GM19324 (cell line): ENCODE data around the gene IFNA21.
"Not testable (repeated sequence)": the region's sequence is repeated elsewhere in the genome, so short reads cannot be mapped to it uniquely, and the experiment has no call there.

Source experiments
- ATAC-seq: cut with Tn5 transposase; IDR thresholded peaks from one replicate; pipeline ENCODE4 v1.9.1; 2021; ENCODE audit warnings: mild to moderate bottlenecking, moderate library complexity; ENCODE audit not compliant: unreplicated experiment, low FRiP score

Gene IFNA21

DNA sequence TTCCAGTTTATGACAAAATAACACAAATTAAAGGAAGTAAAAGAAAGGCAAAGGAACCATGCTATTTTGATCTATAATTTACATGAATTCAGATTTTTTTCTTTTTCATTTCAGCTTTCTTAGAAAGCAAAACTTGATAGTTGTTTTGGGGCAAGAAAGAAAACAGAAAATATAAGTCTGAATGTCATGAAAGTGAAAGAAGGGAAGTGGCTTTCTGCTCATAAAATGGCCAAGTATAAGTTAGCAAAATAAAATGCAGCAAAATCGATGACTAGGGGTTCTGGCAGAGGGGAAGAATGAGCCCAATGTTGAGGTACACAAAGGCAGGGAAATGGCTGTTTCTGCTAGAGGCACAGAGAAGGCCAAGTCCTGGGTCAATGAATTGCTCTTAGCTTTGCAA, 21.9 kb downstream of the IFNA21 start:
- peak; percentile 73 for ATAC-seq

GRCh38 chr9:21141427-21141882, 25.0 kb downstream of the IFNA21 start, which contains the start of gene IFNW1:
IFNW1 (minus strand) TSS chr9:21141832; CDS start chr9:21141570, 262 bp downstream.
- no peak for ATAC-seq

DNA sequence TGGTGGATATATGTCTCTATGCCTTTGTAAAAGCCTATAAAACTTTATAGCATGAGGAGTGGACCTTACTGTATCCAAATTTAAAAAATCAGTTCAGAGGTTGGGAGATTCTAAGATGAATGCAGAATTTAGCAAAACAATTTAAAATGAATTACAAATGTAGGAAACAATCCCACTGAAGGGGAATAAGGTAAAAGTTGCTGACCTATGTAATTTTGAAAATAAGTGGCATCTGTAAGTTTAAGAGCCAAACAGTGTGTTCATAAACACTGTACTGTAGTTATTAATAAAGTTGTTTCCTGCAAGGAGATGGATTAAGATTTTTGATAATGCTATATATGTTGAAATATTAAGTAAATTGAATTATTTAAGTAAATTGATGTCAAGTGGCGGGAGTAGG, 29.4 kb downstream of the IFNA21 start:
- no peak for ATAC-seq

- ATAC-seq = no peak
Measured at GRCh38 chr9:21135736-21136135, 30.7 kb downstream of the IFNA21 start.

DNA sequence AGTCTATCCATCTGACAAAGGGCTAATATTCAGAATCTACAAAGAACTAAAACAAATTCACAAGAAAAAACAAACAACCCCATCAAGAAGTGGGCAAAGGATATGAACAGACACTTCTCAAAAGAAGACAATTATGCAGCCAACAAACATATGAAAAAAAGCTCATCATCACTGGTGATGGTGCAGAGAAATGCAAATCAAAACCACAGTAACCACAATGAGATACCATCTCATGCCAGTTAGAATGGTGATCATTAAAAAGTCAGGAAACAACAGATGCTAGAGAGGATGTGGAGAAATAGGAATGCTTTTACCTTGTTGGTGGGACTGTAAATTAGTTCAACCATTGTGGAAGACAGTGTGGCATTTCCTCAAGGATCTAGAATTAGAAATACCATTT, 38.3 kb downstream of the IFNA21 start:
- not testable (repeated sequence) for ATAC-seq

DNA sequence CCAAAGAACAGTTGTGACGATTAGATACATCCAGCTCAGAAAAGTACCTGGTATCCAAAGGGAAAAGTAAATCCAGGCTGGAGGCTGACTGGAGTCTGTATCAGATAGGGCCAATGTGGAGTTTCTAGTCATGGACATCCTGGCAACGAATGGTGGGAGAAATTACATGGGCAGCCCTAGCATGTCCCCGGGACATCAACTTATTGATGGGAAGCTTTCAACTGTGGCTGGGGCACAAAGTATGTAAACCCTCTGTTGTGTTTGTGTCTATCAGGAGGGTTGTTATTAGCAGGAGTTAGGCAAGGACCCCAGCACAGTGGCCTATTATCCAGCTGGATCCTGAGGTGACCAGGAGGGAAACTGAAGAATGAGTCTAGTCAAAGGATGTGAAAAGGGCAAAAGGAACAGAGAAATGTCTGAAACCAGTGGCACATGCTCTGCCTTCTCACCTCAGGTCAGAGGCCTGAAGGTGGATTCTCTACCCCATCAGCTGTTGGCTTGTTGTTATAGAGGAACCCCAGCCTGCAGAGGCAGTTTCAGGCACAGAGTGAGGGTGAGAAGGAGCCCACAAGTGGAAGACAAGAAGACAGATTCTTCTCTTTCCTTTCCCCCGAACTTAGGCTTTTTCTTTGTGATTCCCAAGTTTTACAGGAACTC, 44.7 kb downstream of the IFNA21 start:
- ATAC-seq = peak; percentile 66

GRCh38 chr9:21121079-21121478, 45.4 kb downstream of the IFNA21 start:
- ATAC-seq = no peak

DNA sequence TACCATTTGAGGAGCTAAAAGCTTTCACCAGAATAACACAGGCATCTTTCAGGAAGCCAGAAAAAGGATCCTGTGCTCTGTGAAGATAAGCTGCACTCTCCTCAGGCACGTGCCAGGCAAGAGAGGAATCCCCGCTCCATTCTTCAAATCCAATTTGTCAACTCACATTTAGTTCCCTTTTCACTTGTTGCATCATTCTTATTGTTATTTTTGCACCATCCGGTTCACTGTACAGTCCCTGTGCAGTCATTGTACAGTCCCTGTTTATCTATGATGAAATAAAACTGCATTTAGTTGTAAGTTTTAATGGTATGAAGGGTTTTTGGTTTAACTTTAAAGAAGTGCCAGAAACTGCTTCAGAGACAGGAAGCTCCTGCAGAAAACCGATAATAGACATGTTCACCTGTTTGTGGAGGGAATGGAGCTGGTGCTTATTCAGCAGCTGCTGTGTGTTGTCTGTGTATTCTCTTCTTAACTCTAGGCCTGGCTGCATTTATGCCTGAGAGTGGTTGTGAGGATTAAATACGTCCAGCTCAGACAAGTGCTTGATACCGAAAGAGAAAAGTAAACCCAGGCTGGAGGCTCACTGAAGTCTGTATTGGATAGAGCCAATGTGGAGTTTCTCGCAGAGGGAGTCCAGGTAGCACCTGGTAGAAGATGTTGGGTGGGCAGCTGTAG, 47.2 kb downstream of the IFNA21 start:
- ATAC-seq = no peak
